DMS 273 treated with DMSO at 0.1 percent for 48 hours (cell line): ENCODE measurements around the gene EXOC4.

Experiments used
- DNase-seq: peaks from one replicate; lab custom pipeline; 2025; lab: John Stamatoyannopoulos, UW

Gene EXOC4

DNA sequence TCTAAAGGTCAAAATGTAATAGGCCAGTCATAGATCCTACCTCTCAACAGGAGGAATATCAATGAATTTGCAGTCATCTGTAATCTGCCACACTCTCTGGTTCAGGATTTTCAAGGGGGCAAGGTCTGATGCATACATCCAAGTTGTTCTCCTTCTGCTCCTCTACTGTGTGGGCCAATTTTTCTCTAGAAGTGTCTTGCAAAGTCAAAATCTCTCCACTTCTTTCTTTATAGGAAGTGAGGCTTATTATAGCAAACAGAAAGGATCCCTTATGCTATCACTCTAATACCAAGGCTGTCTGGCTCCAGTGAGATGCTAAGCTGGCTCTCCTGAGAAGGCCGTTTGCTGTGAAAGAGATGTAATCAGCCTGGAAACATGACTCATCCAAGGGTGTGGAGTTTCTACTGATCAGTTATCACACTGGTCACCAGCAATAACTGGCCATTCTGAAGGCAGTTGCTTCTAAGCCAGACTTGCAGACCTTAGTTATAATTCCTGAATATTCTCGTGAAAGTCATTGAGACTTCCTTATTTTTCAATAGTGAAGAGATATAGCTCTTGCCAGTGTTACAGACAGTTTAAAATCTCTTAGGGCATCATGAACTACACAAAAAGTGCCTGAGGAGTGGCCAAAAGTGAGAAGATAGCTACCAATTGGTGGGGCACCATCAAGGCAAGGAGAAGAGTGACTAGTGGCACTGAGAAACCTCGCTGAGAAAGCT lies 831.0 kb downstream of the EXOC4 start:
- no peak for DNase-seq

DNA sequence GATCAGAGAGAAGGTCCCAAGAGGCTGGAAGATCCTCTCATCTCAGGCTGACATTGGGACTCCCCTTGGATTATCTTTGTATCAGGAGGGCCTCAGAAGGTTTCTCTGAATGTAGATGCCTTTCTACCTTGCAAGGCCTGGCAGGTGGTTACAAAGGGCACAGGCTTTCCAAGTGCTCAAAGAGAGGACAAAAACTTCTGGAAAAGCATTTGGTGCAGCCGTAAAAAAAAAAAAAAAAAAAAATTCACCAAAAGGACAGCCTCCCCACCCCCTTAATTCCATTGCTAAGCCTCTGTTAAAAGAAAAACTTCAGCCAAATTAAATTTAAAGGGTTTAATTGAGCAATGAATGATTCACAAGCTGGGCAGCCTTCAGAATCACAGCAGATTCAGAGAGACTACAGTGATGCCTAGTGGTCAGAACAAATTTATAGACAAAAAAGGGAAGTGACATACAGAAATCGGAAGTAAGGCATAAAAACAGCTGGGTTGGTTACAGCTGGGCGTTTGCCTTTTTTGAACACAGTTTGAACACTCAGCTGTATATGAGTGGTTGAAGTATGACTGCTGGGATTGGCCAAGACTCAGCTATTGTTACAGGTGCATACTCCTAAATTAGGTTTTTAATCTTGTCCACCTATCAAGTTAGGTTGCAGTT lies 831.7 kb downstream of the EXOC4 start:
- DNase-seq, result no peak

DNA sequence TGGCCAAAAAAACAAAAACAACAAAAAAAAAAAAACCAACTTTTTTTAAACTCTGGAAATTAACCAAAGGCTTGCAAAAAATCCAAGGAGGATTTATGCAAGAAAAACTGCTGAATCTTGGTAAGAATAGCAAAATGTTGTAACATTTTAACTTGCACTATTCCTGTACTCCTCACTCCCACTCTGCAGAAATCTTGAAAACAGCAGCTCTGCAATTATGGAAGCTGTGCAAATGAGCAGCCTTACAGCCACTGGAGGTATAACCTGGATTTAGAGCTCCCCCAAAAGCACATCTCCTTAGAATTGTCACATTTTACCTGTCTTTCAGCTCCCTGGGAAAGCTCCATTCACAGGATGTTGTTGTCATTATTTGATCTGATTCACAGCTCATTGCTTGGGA lies 832.4 kb downstream of the EXOC4 start:
- DNase-seq, result no peak

DNA sequence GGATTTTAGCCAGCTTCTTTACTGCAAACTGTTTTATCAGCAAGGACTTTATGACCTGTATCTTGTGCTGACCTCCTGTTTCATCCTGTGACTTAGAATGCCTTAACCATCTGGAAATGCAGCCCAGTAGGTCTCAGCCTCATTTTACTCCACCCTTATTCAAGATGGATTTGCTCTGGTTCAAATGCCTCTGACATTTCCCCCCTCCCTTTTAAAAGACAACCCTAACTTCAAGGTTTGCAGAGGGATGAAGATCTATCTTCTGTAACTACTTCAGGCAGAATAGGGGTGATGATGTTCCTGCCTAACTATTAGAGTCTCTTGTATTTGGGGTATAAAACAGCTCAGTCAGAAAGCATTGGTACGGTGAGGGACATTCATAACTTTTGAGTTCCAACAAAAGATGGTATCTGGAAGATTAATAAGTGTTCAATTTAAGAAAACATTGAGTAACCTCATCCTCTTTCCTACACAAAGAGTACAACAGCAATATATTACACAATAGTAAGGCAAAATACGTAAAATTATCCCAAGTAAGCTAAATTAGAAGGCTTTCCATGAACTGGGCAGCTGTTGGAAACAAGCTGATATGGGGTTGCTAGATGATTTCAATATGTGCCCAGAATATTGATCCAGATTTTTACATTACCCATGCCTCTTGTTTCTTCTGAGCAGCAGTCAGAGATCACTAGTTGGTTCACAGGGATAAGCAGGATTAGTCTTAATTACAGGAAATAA lies 834.3 kb downstream of the EXOC4 start:
- DNase-seq, result no peak

GRCh38 chr7:134088199-134088598 lies 835.3 kb downstream of the EXOC4 start:
- DNase-seq, result no peak

- DNase-seq, result no peak
These were observed 836.6 kb downstream of the EXOC4 start for GRCh38 chr7:134089446-134089845.

DNA sequence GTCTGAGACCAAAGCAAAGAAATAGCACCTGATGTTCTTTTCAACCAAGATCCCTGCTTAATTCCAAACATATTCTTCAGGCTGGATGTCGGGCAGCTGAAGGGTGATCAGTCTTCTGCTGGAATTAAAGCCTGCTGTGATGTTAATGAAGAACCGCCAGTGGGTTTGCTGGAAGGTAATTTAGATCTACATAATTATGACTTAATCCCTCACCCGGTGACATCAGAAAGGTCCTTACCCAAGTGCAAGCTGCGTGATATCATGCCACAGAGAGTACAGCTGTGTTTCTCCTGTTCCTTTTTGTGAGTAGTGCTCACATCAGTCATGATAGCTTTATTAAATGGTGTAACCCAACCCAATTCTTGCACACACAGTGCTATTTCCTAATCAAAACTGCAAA lies 845.2 kb downstream of the EXOC4 start:
- no peak for DNase-seq

DNA sequence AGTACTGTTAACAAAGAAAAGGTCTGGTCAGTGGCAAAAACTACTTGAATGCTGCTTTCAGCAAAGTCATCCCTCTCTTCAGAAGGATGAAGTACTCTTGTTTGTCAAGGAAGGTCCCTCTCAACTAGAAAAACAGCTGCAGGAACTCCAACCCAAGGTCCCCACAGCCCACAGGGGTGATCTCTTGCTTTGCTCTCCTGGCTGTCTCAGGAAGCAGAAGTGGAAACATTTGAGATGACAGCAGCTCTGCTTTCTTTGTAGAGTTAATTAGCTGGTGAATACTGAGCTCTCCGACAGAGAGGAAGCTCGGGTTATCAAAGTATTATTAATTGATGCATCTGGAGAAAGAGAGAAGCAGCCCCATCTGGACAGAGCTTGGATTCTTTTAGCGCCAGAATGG lies 848.8 kb downstream of the EXOC4 start:
- DNase-seq, result peak; percentile 26

- DNase-seq, result no peak
These were observed 851.3 kb downstream of the EXOC4 start for GRCh38 chr7:134104166-134104565.

DNA sequence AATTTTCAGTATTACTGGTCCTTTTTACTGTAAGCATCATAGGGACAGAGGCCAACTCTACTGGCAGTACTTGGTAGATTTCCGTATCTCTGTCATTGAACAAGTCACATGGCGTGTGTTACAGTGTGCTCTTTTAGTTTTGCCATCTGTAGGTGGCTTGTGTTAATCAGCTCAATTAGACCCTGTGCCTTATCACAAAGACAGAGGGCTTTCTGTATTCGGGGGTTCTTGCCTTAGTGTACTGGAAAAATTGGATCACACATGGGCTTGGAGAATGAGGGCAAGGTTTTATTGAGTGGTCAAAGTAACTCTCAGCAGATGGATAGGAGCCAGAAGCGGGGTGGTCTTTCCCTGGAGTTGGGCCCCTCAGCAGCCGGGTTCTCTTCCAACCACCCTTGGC lies 853.0 kb downstream of the EXOC4 start:
- no peak for DNase-seq

DNA sequence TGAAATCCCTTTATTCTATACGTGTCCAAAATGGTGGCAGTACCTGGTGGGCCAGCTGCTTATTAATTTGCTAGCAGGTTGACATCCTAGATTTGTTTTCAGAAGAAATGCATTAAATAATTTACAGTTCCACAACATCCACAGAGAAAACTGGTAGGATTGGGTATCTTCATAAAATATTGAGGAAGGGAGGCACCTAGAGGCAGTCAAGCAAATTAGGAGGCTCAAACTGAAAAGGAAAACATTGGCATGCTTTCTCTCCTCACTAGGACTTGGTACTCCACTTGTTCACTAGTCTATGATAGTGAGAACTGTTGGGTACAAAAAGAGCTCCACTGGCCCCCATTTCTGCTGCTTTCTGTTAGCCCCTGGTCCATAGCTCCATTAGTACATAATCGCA lies 855.9 kb downstream of the EXOC4 start:
- no peak for DNase-seq

- no peak for DNase-seq
These were observed 860.8 kb downstream of the EXOC4 start for GRCh38 chr7:134113655-134114054.

DNA sequence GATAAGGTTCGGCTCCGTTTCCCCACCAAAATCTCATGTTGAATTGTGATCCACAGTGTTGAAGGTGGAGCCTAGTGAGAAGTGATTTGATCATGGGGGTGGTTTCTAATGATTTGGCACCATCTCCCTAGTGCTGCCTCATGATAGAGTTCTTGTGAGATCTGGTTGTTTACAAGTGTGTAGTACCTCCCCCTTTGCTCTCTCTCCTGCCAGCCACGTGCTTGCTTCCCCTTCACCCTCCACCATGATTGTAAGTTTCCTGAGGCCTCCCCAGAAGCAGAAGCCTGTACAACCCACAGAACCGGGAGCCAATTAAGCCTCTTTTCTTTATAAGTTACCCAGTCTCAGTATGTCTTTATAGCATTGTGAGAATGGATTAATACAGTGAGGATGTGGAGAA lies 862.1 kb downstream of the EXOC4 start:
- DNase-seq, result no peak
